ENCODE results near the gene FAM131A. TPM values are rescaled to one million over a fixed set of nuclear protein-coding genes. Genes with fewer than 3 reads are reported as not detected.
"Not testable (repeated sequence)": the region's sequence is repeated elsewhere in the genome, so short reads cannot be mapped to it uniquely, and the experiment has no call there.

Gene FAM131A
- total RNA-seq, 1 experiment from 2014 or later: 5.9 TPM

DNA sequence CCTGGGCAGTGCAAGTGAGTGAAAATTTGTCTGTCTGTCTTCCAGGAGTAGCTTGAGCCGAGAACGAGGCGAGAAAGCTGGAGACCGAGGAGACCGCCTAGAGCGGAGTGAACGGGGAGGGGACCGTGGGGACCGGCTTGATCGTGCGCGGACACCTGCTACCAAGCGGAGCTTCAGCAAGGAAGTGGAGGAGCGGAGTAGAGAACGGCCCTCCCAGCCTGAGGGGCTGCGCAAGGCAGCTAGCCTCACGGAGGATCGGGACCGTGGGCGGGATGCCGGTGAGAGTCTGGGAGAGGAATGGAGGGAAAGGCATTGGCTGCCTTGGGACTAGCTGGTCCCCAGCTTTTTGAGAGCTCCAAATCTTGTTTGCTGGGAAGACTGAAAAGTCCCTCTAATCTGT is 10.2 kb upstream of the FAM131A start:
- no peaks in the 10 kb centered on the region for H3K9me3 ChIP-seq (replicated peaks)
- H3K27me3 ChIP-seq: no peaks in the 10 kb centered on the region
- peaks cover 96% of the 10 kb centered on the region for H3K36me3 ChIP-seq
- H3K4me3 ChIP-seq: no peak overlapping the region
- no peaks in the 10 kb centered on the region for H3K4me1 ChIP-seq
- no peak for DNase-seq
- H3K27ac ChIP-seq: no peak overlapping the region

DNA sequence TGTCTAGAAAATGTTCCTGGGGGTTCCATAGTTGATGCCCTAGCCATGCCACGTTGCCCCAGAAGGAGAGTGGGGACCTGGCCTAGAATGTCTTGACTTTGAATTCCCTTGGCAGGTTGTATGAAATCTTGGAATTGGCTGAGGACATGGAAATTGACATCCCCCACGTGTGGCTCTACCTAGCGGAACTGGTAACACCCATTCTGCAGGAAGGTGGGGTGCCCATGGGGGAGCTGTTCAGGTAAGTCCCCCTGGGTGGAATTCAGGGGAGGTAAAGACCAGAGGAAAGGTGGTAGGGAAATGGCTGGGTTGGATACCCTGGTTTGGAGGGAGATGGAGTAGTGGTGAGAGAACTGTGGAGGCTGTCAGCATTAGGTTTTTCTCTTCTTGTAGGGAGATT is 8.9 kb upstream of the FAM131A start:
- Histone ChIP-seq H3K4me3 (no peak overlapping the region), H3K27ac (no peak overlapping the region), H3K36me3 (peaks cover 93% of the 10 kb centered on the region), H3K9me3 (replicated peaks) (no peaks in the 10 kb centered on the region), H3K4me1 (no peaks in the 10 kb centered on the region), H3K27me3 (no peaks in the 10 kb centered on the region)
- DNase-seq: no peak

DNA sequence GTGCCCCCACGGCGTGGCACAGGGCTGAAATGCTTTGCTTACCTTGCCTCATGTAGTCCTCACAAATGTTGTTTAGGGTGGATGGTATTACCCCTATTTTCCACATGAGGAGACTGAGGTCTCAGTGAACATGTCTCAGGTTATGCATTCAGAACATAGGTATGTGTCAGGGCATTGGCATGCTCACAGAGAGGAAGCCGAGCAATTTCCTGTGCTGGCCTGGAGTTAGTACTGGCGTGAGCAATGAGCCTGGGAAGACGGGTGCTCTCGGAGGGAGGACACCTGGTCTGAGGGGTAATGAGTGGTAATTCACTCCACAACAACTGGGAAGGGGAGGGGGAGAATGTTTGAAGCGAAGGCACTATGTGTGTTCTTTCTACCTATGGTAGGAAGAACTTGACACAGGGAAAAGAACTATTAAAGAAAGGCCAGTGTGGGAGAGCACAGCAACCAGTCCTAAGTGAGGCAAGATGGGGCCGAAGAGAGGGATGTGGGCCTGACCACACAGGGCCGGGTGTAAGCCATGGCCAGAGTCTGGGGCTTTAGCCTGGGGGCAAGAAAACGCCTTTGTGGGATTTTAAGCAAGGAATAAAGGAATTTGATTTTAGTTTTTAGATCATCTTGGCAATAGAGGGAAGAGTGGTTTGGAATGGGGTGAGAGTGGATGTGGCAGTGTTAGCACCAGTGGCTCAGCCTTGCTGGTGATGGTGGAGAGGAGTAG is 4.9 kb upstream of the FAM131A start:
- no peak overlapping the region for H3K4me3 ChIP-seq
- H3K9me3 ChIP-seq (replicated peaks): no peaks in the 10 kb centered on the region
- no peak overlapping the region for H3K27ac ChIP-seq
- no peak for DNase-seq
- no peaks in the 10 kb centered on the region for H3K27me3 ChIP-seq
- peaks cover 7% of the 10 kb centered on the region; the same call in 1 of the 2 replicates for H3K4me1 ChIP-seq
- peaks cover 70% of the 10 kb centered on the region for H3K36me3 ChIP-seq

DNA sequence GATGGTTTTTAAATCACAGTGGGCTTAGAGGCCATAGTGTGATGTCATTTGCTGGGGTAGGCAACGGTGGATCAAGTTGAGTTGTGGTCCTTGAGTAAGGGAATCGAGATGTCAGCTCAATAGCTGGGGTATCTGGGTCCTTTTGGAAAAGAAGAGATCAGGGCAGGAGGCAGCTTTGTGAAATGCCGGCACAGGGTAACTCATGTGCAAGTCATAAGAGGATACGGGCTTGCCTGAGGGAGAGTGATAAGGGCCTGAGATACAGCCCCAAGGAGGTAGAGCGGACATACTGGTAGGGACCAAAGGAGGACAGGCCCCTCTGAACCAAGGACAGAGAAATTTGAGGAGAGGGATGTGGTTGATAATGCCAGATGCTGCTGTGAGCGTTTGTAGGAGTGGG is 4.2 kb upstream of the FAM131A start:
- no peak for DNase-seq
- H3K9me3 ChIP-seq (replicated peaks): no peaks in the 10 kb centered on the region
- no peak overlapping the region for H3K27ac ChIP-seq
- H3K4me3 ChIP-seq: no peak overlapping the region
- H3K4me1 ChIP-seq: peaks cover 7% of the 10 kb centered on the region; the same call in 1 of the 2 replicates
- no peaks in the 10 kb centered on the region for H3K27me3 ChIP-seq
- peaks cover 64% of the 10 kb centered on the region for H3K36me3 ChIP-seq

DNA sequence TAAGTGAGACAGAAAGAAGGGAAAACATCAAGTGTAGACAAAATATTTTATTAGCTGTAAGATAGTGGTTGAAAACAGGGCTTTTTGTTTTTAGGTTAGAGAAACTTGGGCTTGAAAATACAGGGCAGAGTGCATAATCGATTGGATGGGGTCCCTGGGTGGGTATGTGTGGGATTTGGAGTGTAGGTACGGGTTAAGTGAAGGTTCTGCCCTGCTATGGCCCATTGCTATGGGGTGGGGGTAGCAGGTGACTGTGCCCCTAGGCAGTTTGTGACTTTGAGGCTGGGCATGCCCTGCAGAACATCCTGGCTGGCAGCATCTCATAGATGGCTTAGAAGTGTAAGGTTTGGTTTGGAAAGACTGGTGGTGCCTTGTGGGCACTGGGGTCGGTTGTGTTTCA is 3.7 kb upstream of the FAM131A start:
- Histone ChIP-seq H3K4me3 (no peak overlapping the region), H3K4me1 (peaks cover 7% of the 10 kb centered on the region; the same call in 1 of the 2 replicates), H3K9me3 (replicated peaks) (no peaks in the 10 kb centered on the region), H3K36me3 (peaks cover 60% of the 10 kb centered on the region), H3K27ac (no peak overlapping the region), H3K27me3 (no peaks in the 10 kb centered on the region)
- no peak for DNase-seq

DNA sequence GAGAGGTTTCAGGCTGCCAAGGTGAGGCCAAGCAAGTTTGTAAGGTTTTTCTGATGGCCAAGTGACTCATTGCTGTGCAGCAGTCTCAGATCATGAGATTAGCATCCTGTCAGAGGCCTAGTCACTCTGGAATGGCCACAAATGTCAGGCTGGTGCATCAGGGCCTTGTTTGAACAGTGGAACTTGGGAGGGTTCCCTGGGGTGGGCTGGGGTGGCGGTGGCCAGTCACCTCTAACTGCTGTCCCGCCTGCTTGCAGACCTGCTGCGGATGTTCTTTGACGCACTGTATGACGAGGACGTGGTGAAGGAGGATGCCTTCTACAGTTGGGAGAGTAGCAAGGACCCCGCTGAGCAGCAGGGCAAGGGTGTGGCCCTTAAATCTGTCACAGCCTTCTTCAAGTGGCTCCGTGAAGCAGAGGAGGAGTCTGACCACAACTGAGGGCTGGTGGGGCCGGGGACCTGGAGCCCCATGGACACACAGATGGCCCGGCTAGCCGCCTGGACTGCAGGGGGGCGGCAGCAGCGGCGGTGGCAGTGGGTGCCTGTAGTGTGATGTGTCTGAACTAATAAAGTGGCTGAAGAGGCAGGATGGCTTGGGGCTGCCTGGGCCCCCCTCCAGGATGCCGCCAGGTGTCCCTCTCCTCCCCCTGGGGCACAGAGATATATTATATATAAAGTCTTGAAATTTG is 2.8 kb upstream of the FAM131A start:
- Histone ChIP-seq H3K9me3 (replicated peaks) (no peaks in the 10 kb centered on the region), H3K4me1 (peaks cover 7% of the 10 kb centered on the region; the same call in 1 of the 2 replicates), H3K27ac (no peak overlapping the region), H3K4me3 (no peak overlapping the region), H3K27me3 (no peaks in the 10 kb centered on the region), H3K36me3 (peaks cover 51% of the 10 kb centered on the region)
- no peak for DNase-seq

DNA sequence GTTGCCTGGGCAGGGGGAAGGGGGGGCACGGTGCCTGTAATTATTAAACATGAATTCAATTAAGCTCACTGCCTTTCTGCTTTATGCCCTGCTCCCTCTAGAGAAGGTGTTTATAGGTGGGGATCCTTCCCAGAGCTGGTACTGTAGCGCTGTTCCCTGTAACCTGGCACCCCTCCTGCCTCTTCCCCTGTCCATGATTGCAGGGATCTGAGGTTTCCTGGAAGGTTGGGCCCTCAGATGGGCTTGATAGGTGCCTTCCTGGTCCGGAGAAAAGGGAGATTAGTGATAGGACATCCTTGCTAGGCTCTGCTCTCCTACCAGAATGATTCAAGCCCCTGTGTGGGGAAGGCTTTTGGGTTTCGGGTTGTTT is 2.1 kb upstream of the FAM131A start:
- peak overlapping the region; percentile 63 for H3K4me3 ChIP-seq
- DNase-seq: no peak
- peaks cover 44% of the 10 kb centered on the region for H3K36me3 ChIP-seq
- no peak overlapping the region for H3K27ac ChIP-seq
- no peaks in the 10 kb centered on the region for H3K9me3 ChIP-seq (replicated peaks)
- peaks cover 7% of the 10 kb centered on the region; the same call in 1 of the 2 replicates for H3K4me1 ChIP-seq
- H3K27me3 ChIP-seq: no peaks in the 10 kb centered on the region

DNA sequence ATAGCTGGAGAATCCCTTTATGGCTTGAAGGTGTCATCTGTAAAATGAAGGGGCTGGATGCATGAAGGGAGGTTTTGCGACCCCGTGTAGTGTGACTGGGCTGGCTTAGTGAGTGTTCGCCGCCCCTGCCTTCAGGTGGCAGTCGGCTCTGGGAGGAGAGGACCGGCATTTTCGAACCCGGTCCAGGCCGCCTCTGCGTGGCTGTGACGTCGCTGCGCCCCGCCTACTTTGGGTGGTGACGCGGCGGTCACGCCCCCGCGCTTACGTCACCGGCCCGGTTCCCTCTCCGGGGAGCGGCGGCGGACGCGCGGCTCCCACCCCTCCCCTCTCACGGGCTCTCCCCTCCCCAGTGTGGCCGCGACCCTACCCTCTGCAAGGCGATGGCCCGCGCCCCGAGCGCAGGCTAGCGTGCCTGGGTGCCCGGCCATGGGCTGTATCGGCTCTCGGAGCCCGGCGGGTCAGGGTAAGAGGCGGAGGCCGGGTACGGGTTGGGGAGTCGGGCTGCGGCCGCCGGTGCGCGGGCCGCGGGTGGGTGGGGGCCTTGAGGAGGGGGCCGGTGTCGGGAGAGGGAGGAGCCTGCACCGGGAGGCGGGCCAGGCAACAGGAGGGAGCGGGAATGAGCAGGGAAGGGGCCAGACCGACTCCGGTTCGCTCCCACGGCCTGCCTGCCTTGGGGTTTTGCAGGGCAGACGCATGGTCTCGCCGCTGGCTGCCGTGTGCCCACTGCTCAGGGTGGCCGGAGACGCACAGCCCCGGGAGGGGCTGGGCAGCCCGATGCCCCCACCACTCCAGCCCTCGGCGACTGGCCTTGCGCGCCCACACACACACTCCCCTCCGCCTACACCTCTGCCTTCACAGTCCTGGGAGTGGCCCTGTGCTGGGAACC is 1.5 kb upstream of the FAM131A start:
- Histone ChIP-seq H3K27me3 (no peaks in the 10 kb centered on the region), H3K4me1 (peaks cover 7% of the 10 kb centered on the region; the same call in 1 of the 2 replicates), H3K36me3 (peaks cover 38% of the 10 kb centered on the region), H3K9me3 (replicated peaks) (no peaks in the 10 kb centered on the region), H3K4me3 (peak overlapping the region; percentile 63), H3K27ac (peak overlapping the region; percentile 50)
- DNase-seq: peak; percentile 76 to 77

DNA sequence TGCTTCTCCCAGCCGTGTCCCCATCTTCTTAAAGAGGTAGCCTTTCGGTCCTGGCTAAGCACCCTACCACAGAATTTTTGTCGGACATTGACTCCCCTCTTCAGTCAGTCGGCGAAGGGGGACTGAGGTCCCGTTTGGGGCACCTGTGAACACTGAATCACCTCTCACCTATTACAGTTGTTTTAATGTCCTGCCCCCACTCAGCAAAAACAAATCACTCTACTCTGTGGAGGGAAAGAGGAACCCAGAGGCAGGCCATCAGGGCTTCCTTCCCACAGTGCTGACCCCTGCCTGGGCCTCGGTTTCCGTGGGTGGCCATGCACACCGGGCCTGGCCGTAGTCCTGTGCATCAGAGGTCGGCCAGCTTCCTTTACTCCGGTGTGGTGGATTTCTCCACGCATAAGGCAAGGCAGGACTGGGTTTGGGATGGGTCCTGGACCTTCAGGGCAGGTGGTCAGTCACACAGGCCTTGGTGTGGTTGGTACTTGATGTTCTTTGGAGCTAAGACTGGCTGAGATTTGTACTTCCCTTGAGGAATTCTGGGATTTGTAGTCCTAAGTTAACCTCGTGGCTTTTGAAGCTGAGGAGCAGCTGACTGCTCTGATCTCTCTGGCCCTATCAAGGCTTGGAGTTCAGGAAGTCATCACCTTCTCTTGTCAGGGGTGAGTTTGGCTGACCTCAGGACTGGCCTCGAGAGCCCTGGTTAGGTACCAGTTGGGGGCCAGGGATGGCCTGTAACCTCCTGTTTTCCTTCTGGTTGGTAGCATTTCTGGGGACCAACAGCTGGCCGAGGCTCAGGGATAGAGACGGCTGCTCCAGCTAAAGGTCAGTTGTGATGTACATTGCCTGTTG is 627 bp upstream of the FAM131A start:
- no peaks in the 10 kb centered on the region for H3K9me3 ChIP-seq (replicated peaks)
- no peaks in the 10 kb centered on the region for H3K27me3 ChIP-seq
- H3K4me3 ChIP-seq: peak overlapping the region; percentile 63
- H3K36me3 ChIP-seq: peaks cover 32% of the 10 kb centered on the region
- peaks cover 7% of the 10 kb centered on the region; the same call in 1 of the 2 replicates for H3K4me1 ChIP-seq
- DNase-seq: peak in 1 of 2 experiments; percentile 51
- H3K27ac ChIP-seq: no peak overlapping the region; the same call in 1 of the 2 replicates

DNA sequence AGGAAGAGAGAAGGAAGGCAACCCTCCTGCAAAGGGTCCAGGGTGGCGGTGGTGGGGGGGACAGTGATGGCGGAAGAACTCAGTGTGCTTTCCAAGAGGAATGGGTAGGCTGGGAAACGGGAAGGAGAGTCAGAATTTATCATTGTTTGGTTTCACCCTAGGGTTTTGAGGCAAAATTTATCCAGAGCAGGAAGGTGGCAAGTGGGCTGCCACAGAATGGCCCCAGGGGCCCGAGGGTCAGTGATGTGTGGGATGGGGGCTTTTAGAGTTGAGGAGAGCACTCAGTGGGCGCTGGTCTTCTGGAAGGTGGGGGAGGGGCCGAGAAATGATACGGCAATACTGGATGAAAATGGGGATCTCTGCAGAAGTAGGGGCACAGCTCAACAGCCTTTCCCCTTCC is 581 bp downstream of the FAM131A start:
- no peaks in the 10 kb centered on the region for H3K9me3 ChIP-seq (replicated peaks)
- peaks cover 20% of the 10 kb centered on the region for H3K36me3 ChIP-seq
- peaks cover 7% of the 10 kb centered on the region; the same call in 1 of the 2 replicates for H3K4me1 ChIP-seq
- H3K27ac ChIP-seq: no peak overlapping the region
- no peak overlapping the region for H3K4me3 ChIP-seq
- H3K27me3 ChIP-seq: no peaks in the 10 kb centered on the region
- no peak for DNase-seq

DNA sequence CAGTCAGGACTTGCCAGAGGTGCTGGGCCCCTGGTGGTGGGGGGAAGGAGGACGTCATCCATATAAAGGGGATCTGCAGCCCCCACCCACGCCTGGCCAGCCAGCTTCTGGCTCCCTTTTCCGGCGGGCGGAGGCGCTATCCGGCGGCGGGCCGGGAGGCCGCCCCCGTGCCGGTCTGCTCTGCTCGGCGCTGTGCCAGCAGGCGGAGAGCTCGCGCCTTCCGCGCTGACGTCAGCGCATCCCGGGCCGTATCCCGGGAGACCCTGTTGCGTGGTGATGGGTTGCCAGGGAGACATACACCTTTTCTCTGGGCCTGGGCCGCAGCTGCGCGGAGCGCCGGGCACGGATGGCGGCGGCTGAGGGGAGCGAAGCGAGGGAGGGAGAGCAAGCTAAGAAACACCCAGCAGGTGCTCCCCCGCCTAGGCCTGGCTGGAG is 1.1 kb downstream of the FAM131A start:
- DNase-seq: no peak
- no peak overlapping the region for H3K27ac ChIP-seq
- H3K9me3 ChIP-seq (replicated peaks): no peaks in the 10 kb centered on the region
- peaks cover 16% of the 10 kb centered on the region for H3K36me3 ChIP-seq
- peaks cover 7% of the 10 kb centered on the region; the same call in 1 of the 2 replicates for H3K4me1 ChIP-seq
- no peaks in the 10 kb centered on the region for H3K27me3 ChIP-seq
- no peak overlapping the region for H3K4me3 ChIP-seq

DNA sequence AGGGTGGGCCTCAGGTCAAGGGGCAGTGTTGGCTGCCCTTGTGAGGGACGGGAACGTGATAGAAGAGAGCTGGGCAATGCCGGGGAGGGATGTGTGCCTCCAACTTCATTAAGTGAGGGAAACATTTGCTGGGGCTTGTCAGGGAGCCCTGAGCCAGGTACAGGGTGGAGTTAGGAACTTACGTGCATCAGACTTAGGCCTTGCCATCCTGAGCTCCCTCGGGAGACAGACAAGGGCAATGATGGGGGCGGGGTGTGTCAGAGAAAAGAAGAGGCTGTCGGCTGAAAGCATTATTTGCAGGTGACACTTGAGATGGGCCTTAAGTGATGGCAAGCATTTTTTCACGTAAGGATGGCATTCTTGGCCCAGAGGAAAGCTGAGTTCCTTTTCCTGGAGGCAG is 1.6 kb downstream of the FAM131A start:
- no peak overlapping the region for H3K4me3 ChIP-seq
- H3K27ac ChIP-seq: no peak overlapping the region
- peaks cover 7% of the 10 kb centered on the region; the same call in 1 of the 2 replicates for H3K4me1 ChIP-seq
- no peak for DNase-seq
- H3K36me3 ChIP-seq: peaks cover 12% of the 10 kb centered on the region
- H3K9me3 ChIP-seq (replicated peaks): no peaks in the 10 kb centered on the region
- H3K27me3 ChIP-seq: no peaks in the 10 kb centered on the region

DNA sequence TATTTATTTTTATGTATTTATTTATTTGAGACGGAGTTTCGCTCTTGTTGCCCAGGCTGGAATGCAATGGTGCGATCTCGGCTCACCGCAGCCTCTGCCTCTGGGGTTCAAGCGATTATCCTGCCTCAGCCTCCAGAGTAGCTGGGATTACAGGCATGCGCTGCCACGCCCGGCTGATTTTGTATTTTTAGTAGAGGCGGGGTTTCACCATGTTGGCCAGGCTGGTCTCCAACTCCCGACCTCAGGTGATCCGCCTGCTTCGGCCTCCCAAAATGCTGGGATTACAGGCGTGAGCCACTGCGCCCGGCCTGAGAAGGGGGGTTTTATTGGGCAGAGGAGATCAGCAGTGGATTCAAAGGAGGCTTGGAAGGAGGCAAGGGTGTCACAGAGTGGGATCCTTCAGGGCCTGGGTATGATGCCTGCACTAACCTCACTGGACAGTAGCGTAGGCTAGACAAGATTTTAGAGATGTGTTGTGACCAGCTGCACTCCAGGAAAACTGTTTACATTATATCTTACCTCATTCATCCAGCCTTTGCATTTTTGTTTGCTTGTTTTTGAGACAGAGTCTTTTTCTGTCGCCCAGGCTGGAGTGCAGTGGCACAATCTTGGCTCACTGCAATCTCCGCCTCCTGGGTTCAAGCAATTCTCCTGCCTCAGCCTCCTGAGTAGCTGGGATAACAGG is 2.2 kb downstream of the FAM131A start:
- not testable (repeated sequence) for H3K27me3 ChIP-seq; H3K27ac ChIP-seq; H3K36me3 ChIP-seq; DNase-seq; H3K9me3 ChIP-seq (replicated peaks); H3K4me3 ChIP-seq; H3K4me1 ChIP-seq
